HEK293T (cell line): Measurements from ENCODE around the gene CTNNA3.

Experiments
- CTBP1 ChIP-seq: fragments of 450-650 bp; IDR thresholded peaks from 2 replicates; pipeline ENCODE4 v1.6.1; 2016; ENCODE audit warnings: borderline replicate concordance
- FOXK2 ChIP-seq: fragments of 450-650 bp; IDR thresholded peaks from 2 replicates; pipeline ENCODE4 v1.6.1; 2016; ENCODE audit warnings: mild to moderate bottlenecking
- FOXM1 ChIP-seq: fragments of 450-650 bp; IDR thresholded peaks from 2 replicates; pipeline ENCODE4 v1.6.1; 2017; ENCODE audit warnings: mild to moderate bottlenecking, borderline replicate concordance
- SUZ12 ChIP-seq: fragments of 450-650 bp; IDR thresholded peaks from 2 replicates; pipeline ENCODE4 v1.6.1; 2016; ENCODE audit warnings: mild to moderate bottlenecking

DNA sequence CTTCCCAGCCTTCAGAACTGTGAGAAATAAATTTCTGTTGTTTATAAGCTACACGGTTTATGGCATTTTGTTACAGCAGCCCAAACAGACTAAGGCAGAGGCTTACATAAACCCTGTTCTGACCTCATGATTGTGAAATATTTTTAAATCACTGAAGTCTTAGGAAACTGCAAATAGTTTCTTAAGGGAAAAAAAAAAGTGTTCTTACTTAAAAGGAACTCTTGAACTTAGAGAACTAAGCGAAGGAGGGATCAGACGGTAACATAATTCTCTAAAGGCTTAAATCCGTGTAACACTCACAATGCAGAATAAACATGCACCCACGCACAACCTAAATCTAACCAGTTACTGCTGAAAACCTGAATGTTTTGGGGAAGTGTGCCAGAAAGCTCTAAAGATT is 1519.2 kb downstream of the CTNNA3 start:
- TF ChIP-seq FOXM1 (no peak), SUZ12 (no peak), FOXK2 (no peak), CTBP1 (no peak)
